Mammary epithelial cell (primary cell): Measurements from ENCODE around the gene SULT1C4.

ENCODE experiments used
- CTCF ChIP-seq, 2 donors: IDR thresholded peaks in 1 of 2; conservative IDR thresholded peaks in 1 of 2; 2 replicates each; pipeline ENCODE4 v1.5.1; 2011 to 2012; ENCODE audit warnings: inconsistent platforms in 2 of 2, low read length in 2 of 2, mild to moderate bottlenecking in 2 of 2, control low read depth in 1 of 2, low read depth in 1 of 2; ENCODE audit not compliant: insufficient read depth in 1 of 2; ENCODE audit errors: extremely low read depth in 1 of 2
- EZH2 ChIP-seq: IDR thresholded peaks from 2 replicates; pipeline ENCODE4 v1.6.1; 2012; ENCODE audit warnings: low read length, inconsistent platforms, borderline replicate concordance

GRCh38 chr2:108423502-108424251 lies 45.9 kb downstream of the SULT1C4 start:
- TF ChIP-seq CTCF (conservative IDR thresholded peaks at IDR 0.05 in 1 of 2, IDR thresholded peaks at IDR 0.05 in 1 of 2; ENCODE audit: extremely low read depth in 1 of 2, insufficient read depth in 1 of 2, low read depth in 1 of 2, low read length in 2 of 2) = no peak
- TF ChIP-seq EZH2 = no peak
